Choroid plexus epithelial cell (primary cell): Measurements from ENCODE around the gene COG1.

Experiments used
- DNase-seq: peaks from one replicate; pipeline ENCODE4 v3.0.0-alpha.2; 2010; ENCODE audit warnings: low read depth
- H3K4me3 ChIP-seq: 2 replicates; pipeline ENCODE4 v1.5.1; 2011; ENCODE audit warnings: low read depth, mild to moderate bottlenecking, control low read depth, low read length, moderate library complexity
- CTCF ChIP-seq: conservative IDR thresholded peaks from 2 replicates; pipeline ENCODE4 v1.5.1; 2011; ENCODE audit warnings: low read depth, mild to moderate bottlenecking, control low read depth, inconsistent platforms, low read length, moderate library complexity

COG1 gene

DNA sequence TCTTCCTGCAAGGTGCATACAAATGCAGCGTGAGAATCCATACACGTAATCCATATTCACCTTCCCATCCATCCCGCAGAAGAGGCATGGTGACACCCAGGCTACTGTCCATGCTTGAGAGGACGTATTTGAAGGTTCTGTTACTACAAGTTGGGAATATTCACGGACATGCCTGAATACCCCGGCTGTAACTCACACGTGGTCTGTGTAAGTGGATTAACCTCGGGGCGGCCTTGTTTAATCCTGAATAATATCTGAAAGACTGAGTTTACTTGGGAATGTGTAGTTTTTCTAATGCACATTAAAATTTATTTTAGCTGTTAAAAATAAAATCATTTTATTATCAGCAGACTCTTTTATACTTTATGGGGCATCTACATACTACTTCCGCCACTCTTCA, 55.7 kb downstream of the COG1 start:
- H3K4me3 ChIP-seq: no peak overlapping the region
- no peak for DNase-seq
- TF ChIP-seq CTCF: no peak

DNA sequence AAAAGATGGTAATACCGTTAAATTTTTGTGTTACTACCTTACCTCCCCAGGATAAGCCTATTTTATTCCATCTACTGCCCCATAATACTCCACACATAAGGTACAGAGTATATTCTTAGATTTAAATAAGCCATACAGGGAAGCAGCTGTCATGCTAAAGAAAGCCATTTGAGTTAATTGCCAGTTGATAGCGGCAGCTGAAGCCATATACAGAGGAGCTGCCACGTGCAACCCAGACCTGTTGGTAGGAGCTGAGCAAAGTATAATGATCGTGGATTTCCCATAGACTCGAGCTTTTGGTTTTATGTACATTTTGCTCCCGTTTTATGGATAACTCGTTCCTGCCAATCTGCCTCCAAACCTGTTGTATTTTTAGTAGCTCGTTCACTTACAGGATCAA, 56.8 kb downstream of the COG1 start:
- no peak for TF ChIP-seq CTCF
- DNase-seq: no peak
- no peak overlapping the region for H3K4me3 ChIP-seq

GRCh38 chr17:73250851-73251640, 58.2 kb downstream of the COG1 start:
- TF ChIP-seq CTCF: no peak
- no peak for DNase-seq
- H3K4me3 ChIP-seq: no peak overlapping the region

DNA sequence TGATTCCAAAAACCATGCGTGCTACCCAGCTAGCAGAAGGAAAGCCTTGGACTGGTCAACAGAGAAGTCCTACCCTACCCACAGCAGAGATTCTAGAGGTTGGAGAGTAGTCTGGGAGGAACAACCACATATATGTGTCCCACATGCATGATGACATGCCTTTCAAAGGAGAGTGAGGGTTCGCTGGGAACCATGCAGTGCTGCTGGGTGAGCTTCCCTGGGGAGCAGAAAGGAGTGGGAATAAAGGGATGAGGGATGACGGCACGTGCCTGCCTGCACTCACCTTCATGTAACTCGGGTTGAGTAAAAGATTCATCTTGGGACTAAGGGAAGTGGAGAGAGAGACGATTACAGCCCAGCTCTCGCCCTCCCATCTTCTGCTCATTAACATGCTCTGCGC, 59.0 kb downstream of the COG1 start:
- no peak for DNase-seq
- TF ChIP-seq CTCF: no peak
- H3K4me3 ChIP-seq: no peak overlapping the region

DNA sequence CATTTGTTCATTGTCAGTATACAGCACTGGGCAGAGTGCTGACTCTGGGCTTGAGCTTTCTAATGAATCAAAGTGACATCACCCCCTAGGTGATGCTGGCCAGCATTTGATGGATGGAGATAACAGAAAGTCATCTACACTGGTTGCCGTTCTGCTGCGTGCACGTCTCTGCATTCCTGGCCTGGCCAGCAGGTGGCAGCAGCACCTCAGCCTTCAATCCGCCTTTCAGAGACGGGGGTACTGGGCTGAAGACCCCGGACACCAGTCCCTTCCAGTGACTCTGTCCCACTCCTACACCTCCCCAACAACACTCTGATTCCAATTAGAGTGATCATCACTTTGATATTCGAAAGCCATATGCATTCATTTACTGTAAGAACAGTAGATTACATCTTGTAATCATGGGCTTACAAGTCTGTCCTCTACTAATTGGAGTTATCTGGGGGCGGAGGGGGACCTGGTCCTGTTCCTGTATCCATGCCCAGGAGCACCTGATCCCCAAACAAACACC, 62.9 kb downstream of the COG1 start:
- TF ChIP-seq CTCF: peak; percentile 100
- H3K4me3 ChIP-seq: no peak overlapping the region
- peak; percentile 49 for DNase-seq

DNA sequence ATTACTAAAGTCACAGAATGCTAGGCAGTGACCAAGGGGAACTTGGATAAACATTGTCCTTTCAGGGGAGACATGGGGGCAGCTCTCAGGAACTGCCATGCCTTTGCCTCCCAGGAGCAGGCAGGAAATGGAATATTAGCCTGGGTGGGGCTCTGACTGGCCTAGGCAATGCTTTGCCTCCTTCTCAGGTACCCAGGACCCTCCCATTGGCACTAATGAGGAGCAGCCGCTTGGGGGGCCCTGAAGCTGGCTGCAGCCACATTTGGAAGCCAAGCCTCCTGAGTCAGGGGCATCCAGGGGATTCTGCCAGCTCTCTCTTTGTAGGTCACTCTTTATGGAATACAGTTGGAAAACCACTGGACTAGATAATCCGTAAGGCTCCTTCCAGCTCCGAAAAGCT, 63.4 kb downstream of the COG1 start:
- TF ChIP-seq CTCF: no peak
- H3K4me3 ChIP-seq: no peak overlapping the region
- DNase-seq: no peak

- DNase-seq: no peak
- no peak for TF ChIP-seq CTCF
- no peak overlapping the region for H3K4me3 ChIP-seq
Observed at GRCh38 chr17:73257516-73257915, 64.7 kb downstream of the COG1 start.
